HG03025 (cell line): ENCODE results near the gene EMSY.
"Not testable (repeated sequence)": the region's sequence is repeated elsewhere in the genome, so short reads cannot be mapped to it uniquely, and the experiment has no call there.

ENCODE experiments used
- ATAC-seq: cut with Tn5 transposase; IDR thresholded peaks from one replicate; pipeline ENCODE4 v1.9.1; 2021; ENCODE audit warnings: mild to moderate bottlenecking, moderate library complexity; ENCODE audit not compliant: unreplicated experiment, low FRiP score

The EMSY gene

DNA sequence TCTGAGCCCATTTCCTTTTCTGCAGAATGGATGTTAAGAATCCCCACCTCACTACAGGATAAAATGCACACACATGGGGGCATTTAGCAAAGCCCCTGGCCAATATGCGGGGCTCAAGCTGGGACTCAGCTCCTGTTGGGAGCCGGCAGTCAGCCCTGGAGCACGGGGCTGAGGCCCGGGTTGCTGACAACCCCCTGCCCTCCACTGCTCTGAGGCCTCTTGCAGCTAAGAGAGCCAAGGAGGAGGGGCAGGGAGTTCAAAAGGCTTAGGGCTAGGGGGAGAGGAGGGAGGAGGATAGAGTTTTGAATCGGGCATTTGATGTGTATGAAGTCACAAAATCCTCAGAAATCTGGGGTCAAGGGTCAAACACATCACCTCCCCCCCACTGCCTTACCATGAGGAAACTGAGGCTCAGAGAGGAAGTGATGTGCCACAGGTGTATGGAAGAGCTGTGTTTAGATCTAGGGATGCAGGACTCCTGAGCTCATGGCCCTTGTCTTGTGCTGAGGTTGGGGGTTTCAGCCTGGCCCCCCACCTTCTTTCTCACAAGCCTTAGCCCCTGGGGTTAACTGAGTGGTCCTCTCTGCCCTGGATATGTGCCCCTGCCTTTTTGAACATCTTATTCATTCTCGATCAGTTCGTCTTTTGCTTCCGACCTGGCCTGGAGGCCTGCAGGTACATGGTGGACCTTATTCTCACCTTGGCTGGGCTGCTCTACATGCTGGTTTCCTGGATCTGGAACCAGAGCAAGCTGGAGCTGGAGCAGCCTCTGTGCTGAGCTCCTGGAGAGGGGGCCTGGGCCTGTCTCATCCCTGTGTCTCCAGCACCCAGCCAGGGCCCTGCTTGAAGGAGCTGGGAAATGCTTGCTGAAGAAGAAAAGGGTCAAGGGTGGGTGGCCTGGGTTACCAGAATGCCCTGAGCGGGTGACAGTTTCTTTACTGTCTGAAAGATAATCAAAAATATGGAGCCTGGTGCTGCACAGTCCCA lies 145.4 kb downstream of the EMSY start:
- no peak for ATAC-seq

DNA sequence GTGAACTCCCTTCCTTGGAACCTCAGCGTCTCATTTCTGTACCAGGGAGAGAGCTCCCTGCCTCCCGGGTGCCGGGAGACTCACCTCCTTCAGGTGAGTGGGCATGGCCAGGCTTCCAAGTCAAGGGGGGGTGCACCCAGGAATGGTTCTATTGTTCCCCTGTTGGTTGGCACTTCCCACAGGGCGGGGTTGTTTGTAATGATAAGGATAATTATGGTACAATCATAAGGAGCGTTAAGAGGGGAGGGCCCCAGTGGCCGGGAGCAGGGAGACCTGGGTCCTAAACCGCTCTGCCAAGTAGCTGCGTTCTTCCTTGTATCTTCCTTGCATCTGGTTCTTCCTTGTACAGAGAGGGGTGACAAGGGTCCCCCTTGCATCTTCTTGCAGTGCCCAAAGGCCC lies 146.6 kb downstream of the EMSY start:
- ATAC-seq, result no peak

DNA sequence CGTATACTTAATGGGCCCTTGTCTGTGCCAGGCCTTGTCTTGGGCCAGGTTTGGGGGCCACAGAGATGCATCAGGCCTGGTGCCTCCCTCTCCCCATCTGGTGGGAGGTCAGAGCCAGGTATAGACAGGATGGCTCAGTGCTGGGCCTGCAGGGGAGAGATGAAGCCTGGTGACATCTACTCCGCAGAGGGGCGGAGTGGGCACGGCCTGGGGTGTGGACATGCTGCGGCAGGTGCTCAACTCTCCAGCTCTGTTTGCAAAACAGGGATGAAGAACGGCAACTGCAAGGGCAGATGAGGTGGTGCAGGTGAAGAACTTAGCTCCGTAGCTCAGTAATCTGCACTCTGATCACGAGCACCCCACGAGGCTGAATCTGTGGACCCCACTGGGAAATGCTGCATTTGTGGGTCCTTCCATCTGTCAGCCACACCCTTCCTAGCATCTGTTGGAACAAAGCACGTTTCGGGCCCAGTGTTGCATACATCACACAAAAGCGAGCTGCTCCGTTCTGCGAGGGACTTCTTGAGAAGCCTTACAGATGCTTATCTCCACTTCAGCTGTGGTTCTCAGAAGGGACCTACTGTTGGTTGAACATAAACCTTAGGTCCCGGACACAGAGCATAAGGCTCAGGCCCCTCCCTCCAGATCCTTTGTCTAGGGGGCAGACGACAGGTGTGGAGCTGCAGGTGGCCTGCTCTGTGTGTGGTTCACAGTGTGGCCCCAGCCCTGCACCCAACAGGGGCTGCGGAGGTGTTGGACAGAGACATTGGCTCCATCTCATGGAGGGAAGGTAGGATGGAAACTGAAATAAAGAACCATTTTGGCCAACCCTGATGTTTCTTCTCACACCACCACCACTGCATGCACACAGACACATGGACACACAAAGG lies 147.5 kb downstream of the EMSY start:
- ATAC-seq, result no peak

DNA sequence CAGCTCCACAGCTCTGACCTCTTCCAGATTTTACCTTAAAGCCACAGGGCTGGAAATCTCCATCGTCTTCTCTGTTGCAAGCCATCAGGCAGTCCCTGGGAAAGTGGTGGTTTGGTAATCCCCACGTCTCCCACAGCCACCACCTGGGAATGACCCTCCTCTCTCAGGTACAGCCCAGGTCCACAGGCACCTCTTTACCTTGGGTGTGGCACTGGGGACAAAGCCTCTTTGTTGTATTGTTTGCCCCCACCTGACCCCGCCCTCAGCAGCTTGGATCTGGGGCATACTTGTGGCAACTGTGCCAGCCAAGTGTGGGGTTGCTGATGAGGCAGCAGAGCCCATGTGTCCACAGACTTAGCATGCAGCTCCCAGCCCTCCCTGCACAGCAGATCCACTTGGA lies 148.1 kb downstream of the EMSY start:
- no peak for ATAC-seq

DNA sequence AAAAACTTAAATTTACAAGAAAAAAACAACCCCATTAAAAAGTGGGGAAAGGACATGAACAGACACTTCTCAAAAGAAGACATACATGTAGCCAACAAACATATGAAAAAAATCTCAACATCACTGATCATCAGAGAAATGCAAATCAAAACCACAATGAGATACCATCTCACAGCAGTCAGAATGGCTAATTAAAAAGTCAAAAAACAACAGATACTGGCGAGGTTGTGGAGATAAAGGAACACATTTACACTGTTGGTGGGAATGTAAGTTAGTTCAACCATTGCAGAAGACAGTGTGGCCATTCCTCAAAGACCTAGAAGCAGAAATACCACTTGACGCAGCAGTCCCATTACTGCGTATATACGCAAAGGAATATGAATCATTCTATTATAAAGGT lies 150.3 kb downstream of the EMSY start:
- ATAC-seq, result not testable (repeated sequence)

DNA sequence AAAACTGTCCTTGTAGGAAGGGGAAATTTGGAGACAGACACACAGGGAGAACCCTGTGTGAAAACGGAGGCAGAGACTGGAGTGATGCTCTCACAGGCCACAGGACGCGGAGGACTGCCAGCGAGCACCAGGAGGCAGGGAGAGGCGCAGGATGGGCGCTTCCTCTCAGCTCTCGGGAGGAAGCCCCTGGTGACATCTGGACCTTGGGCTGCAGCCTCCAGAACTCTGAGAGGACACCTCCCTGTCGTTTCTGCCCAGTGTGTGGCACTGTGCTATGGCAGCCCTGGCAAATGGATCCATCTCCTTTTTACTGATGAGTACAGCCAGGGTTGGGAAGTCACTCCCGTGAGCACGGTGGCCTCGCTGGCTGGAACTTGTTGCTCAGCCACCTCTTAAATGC lies 151.8 kb downstream of the EMSY start:
- ATAC-seq, result no peak

DNA sequence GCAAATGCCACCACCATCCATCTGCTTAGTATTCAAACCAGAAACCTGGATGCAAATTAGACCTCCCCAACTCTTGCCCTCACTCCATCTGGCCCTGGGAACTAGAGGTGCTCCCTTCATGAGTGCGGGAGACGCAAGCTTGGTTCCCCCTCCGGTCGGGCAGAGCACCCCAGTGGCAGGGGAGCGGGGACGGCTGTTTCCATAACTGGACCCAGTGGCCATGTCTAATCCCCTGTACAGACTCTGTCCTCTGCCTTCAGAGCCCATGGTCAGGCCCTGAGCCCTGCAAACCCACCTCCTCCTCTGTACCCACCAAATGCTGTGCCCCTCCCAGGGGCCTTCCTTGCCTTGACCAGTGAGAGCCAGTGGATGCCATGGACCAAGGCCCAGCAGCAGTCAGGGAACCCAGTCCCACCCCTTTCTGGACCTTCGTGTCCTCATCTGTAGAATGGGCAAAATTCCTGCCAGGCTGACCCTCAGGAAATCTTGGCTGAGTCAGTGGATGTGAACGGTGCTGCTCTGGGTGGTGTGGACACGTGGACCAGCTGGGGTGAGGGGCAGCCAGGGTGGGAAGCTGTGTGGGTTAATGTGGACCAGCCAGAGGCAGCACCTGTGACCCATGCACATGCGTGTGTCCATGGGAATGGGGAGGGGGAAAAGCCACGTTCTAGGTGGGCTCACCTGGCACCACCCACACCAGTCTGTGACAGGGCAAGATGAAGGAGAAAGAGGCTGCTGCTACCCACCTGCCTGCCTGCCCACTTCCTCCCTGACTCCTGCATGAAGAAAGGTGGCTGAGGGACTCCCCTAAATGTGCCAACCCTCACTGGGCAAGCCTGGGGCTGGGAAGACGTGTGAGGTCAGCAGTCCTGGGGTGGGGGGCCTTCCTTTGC lies 153.0 kb downstream of the EMSY start:
- ATAC-seq, result no peak

DNA sequence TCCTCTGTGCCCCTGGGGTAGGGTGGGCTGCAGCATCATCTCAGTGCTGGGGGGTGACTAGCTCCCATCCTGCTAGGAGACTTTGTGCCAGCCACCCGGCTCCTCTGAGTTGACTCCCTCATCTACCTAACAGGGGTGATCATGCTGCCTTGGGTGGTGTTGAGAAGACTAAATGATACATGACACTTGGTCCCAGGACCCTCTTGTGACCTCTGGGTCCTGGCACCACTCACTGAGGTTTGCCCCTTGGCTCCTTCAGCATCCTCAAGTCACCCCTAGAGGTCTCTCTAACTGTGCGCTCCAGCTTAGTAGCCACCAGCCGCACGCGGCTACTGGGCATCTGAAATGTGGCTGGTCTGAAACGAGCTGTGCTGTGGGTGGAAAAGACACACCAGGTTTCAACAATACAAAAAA lies 153.6 kb downstream of the EMSY start:
- no peak for ATAC-seq

DNA sequence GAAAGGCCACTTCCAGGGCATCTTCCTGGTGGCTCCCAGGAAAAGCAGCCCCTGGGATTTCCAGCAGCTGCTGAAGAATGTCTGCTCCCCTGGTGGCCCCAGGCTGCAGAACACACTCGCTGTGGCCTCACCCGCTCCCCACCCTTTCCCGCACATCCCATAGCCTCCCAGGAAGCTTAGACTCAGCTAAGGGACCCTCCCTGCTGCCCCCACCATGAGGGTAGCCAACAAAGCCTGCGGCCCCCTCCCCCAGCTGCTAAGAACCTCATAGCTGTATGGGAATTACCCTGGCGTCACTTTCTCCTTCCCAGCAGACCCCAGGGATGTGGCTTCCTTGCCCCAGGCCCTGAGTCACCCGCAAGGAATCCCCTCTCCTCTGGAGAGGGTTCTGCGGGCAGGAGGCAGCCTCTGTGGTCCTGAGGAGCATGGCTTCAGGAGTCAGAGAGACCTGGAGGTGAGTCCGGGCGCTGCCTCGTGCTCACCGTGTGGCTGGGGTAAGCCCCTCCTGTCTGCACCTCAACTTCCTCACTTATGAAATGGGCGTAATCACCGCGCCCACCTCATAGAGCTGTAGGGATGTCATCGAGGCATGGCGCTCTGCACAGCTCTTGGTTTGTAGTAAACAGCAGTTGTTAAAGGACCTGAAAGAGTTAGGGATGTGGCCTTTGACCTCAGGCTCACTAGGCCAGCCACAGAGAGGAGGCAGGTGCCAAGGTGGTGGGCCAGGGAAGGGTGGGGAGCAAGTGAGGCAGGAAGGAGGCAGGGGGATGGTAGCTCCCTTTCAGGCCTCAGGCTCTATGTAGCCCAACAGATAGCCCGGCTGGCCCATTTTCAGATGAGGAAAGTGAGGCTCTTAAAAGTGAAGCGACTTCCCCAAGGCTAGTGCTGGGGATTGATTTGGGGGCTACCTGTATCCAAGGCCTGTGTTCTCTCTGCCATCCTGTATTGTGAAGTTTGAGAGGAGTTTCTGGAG lies 154.5 kb downstream of the EMSY start:
- no peak for ATAC-seq

DNA sequence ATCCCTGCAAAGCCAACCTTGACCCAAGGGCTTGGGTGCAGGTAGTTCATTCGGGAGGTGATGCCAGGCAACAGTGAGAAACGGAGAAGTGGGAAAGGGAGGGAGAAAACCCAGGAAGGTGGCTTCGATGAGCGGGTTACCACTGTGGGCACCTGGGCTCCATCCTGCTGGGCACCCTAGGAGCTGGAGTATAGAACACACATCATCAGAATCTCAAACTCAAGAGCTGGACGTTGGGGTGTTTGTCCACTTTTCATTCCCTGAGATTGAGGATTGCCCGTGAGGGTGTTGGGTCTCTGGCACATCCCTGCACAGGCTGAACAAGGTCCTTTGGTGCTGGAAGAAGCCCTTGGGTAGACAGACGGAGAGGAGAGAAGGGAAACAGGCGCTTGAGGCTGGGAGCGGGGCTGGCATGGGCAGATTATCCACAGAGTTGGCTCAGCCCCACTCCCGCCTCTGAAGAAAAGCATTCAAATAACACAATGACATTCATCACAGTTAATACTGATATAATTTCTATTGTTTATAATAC lies 155.4 kb downstream of the EMSY start:
- ATAC-seq, result no peak

DNA sequence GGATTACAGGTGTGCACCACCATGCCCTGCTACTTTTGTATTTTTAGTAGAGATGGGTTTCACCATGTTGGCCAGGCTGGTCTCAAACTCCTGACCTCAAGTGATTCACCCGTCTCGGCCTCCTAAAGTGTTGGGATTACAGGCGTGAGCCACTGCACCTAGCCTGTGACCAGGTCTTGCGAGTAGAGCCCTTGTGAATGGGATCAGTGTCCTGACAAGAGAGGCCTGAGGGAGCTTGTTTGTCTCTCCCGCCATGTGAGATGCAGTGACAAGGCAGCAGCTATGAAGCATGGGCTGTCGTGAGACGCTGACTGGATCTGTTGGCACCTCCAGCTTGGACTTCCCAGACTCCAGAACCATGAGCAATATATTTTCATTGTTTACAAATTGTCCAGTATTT lies 156.5 kb downstream of the EMSY start:
- ATAC-seq, result no peak

DNA sequence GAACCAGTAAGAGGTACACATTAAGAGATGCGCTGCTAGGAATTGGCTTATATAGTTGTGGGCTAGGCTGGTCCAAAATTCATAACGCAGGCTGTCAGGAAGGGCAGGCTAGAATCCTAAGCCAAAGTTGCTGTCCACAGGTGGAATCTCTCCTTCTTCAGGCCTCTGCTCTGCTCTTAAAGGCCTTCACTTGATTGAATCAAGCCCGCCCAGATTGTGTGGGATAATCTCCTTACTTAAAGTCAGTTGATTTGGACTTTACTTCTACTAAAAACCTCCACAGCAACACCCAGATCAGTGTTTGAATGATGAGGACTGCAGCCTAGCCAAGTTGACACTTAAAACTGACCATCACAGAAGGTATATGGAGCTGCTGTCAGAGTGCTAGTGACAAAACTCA lies 156.9 kb downstream of the EMSY start:
- no peak for ATAC-seq

DNA sequence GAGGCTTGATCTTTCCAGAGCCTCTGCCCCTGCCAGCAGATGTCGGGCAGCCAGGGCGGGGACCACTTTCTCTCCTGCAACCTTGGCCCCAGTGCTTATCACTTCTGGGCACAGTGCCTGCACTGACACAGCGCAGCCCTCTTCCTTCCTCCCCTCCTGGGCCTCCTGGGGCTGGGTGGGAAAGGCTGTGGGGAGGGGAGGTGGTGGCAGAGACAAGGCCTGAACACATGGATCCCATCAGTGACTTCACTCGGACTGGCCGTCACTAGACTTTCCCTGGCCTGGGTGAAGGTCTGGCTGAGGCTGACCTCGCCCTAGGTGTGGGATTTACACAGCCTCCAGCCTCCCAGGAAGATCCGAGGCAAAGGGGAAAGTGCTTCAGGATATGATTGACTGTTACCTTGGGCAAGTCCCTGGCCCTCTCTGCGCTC lies 157.6 kb downstream of the EMSY start:
- no peak for ATAC-seq
